AG04449 (cell line): Measurements from ENCODE around the gene PACSIN3.

ENCODE experiments used
- CTCF ChIA-PET: fragments of 350-600 bp; formaldehyde crosslinking; extraction: SDS; loops from one replicate; lab custom pipeline; 2021; ENCODE audit warnings: antibody characterized with exemption; lab: Yijun Ruan, JAX
- POLR2A ChIA-PET: fragments of 400-600, 350-600 bp; formaldehyde crosslinking; extraction: SDS; loops from one replicate; lab custom pipeline; 2020; ENCODE audit warnings: antibody characterized with exemption, inconsistent platforms; lab: Yijun Ruan, JAX
- DNase-seq: peaks from one replicate; pipeline ENCODE4 v3.0.0-alpha.2; 2010; ENCODE audit warnings: low read depth, low spot score
- H3K4me3 ChIP-seq: 2 replicates; pipeline ENCODE4 v1.5.1; 2011; ENCODE audit warnings: low read depth, mild to moderate bottlenecking, control low read depth, low read length
- TF ChIP-seq, protein P1 (sequence below): IDR thresholded peaks from one replicate; pipeline ENCODE4 v1.5.1; 2011; ENCODE audit warnings: mild to moderate bottlenecking, moderate library complexity, low read length, control low read depth, inconsistent platforms; ENCODE audit not compliant: insufficient read depth; ENCODE audit errors: missing control alignments

The PACSIN3 gene

DNA sequence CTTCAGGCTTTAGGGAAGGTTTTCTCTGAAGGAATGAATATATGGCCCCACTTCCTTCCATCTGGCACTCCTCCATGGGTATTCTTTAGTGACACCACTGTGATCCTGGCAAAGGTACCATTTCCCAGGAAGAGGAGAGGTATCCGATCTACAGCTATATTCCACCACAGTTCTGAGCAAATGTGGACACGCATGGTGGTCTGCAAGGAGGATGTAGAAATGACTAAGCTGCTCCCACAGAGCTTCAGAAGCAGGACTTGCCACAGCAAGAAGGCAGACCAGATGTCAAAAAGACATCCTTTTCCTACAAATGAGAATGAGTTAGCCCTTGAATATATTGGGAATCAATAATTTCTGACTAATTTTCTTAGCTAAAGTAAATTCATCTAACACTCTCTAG, 55.1 kb downstream of the PACSIN3 start:
- no peak for DNase-seq
- ChIA-PET CTCF (interaction anchor here (2.2 kb wide), 1 partner anchor 21 kb away, joined by 9 read pairs; no protein-coding TSS in a partner anchor), POLR2A (no interaction called here)
- TF ChIP-seq, protein P1, sequence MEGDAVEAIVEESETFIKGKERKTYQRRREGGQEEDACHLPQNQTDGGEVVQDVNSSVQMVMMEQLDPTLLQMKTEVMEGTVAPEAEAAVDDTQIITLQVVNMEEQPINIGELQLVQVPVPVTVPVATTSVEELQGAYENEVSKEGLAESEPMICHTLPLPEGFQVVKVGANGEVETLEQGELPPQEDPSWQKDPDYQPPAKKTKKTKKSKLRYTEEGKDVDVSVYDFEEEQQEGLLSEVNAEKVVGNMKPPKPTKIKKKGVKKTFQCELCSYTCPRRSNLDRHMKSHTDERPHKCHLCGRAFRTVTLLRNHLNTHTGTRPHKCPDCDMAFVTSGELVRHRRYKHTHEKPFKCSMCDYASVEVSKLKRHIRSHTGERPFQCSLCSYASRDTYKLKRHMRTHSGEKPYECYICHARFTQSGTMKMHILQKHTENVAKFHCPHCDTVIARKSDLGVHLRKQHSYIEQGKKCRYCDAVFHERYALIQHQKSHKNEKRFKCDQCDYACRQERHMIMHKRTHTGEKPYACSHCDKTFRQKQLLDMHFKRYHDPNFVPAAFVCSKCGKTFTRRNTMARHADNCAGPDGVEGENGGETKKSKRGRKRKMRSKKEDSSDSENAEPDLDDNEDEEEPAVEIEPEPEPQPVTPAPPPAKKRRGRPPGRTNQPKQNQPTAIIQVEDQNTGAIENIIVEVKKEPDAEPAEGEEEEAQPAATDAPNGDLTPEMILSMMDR, result no peak
- no peak overlapping the region for H3K4me3 ChIP-seq

DNA sequence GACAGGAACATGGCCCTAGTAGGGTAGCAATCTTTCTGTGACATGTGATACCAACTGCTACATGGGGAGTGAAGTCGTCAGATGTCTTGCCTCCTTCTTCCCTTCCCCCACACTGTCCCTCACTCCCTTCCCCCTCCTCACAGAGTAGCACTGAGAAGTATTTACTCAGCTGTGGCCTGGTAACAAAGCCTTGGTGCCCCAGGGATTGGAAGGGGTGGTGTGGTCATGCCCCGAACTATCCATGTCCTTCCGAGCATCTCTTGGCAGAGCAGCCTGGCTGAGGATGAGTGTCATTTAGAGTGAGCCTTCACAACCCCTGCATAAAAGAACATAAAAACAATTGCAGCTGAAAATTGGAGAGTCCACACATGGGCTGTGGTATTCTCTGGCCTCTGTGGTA, 55.7 kb downstream of the PACSIN3 start:
- no peak overlapping the region for H3K4me3 ChIP-seq
- no peak for DNase-seq
- ChIA-PET POLR2A (no interaction called here), CTCF (interaction anchor here (2.2 kb wide), 1 partner anchor 22 kb away, joined by 9 read pairs; no protein-coding TSS in a partner anchor)
- TF ChIP-seq, protein P1, result no peak
